NCI-H2227 (cell line): ENCODE measurements around the gene LRRN4.

Source experiments
- DNase-seq: peaks from one replicate; lab custom pipeline; 2025; ENCODE audit not compliant: unreplicated experiment; lab: John Stamatoyannopoulos, UW

Gene LRRN4

GRCh38 chr20:6053776-6054688 lies at the start of gene LRRN4:
Gene LRRN4 (minus strand): TSS chr20:6054060. CDS start chr20:6052799, 1,261 bp downstream.
- DNase-seq: no peak

GRCh38 chr20:6103301-6103700 lies 49.4 kb upstream of the LRRN4 start:
- no peak for DNase-seq

- DNase-seq: no peak
Observed at GRCh38 chr20:6101346-6101745, 47.5 kb upstream of the LRRN4 start.

GRCh38 chr20:6100246-6100645 lies 46.4 kb upstream of the LRRN4 start:
- DNase-seq: no peak

GRCh38 chr20:6099819-6100218 lies 46.0 kb upstream of the LRRN4 start:
- DNase-seq: no peak

GRCh38 chr20:6095409-6095808 lies 41.5 kb upstream of the LRRN4 start:
- no peak for DNase-seq

GRCh38 chr20:6094565-6094964 lies 40.7 kb upstream of the LRRN4 start:
- DNase-seq: no peak

GRCh38 chr20:6094063-6094462 lies 40.2 kb upstream of the LRRN4 start:
- DNase-seq: no peak

- DNase-seq: no peak
Observed at GRCh38 chr20:6091661-6092060, 37.8 kb upstream of the LRRN4 start.

- DNase-seq: no peak
Observed at GRCh38 chr20:6086868-6087267, 33.0 kb upstream of the LRRN4 start.

GRCh38 chr20:6083926-6084325 lies 30.1 kb upstream of the LRRN4 start:
- DNase-seq: no peak

GRCh38 chr20:6081236-6081635 lies 27.4 kb upstream of the LRRN4 start:
- no peak for DNase-seq

GRCh38 chr20:6079016-6079415 lies 25.2 kb upstream of the LRRN4 start:
- no peak for DNase-seq

GRCh38 chr20:6075428-6076219 lies 21.8 kb upstream of the LRRN4 start:
- no peak for DNase-seq

GRCh38 chr20:6074784-6075183 lies 20.9 kb upstream of the LRRN4 start:
- no peak for DNase-seq

- DNase-seq: no peak
Observed at GRCh38 chr20:6074145-6074561, 20.3 kb upstream of the LRRN4 start.

GRCh38 chr20:6070829-6071695 lies 17.2 kb upstream of the LRRN4 start:
- DNase-seq: no peak

GRCh38 chr20:6069669-6070068 lies 15.8 kb upstream of the LRRN4 start:
- DNase-seq: no peak

GRCh38 chr20:6067763-6068318 lies 14.0 kb upstream of the LRRN4 start:
- DNase-seq: no peak

GRCh38 chr20:6066582-6066981 lies 12.7 kb upstream of the LRRN4 start:
- DNase-seq: no peak

- DNase-seq: no peak
Observed at GRCh38 chr20:6061544-6061943, 7.7 kb upstream of the LRRN4 start.
